ENCODE results near the gene KCNIP2.

GRCh38 chr10:101848894-101849351 is 5.3 kb upstream of the KCNIP2 start:
- no peak for TF ChIP-seq CTCF (conservative IDR thresholded peaks at IDR 0.05 in 1 of 2, IDR thresholded peaks at IDR 0.05 in 1 of 2; ENCODE audit: low read depth in 1 of 2, low read length in 2 of 2)
- TF ChIP-seq EZH2 (IDR thresholded peaks at IDR 0.05; ENCODE audit: low read length, missing control alignments): no peak

All from fibroblast of lung (primary cell).